ENCODE results near the gene MIPEP.

MIPEP gene

DNA sequence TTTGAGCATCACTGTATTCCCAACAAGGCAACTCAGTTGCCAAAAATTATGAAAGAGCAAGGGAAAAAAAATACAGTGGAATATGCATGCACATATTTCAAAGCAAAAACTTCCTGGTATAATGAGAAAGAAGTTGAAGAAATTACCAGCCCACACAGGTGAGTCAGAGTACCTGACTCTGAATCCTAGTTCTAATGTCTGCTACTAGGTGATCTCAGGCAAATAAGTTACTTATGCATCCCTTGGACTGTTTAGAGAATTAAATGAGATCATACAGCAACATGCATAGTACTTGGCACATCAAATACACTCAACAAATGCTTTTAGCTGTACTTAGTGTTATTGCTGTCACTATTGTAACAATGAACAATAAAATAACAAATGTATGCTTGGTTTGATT lies 144.9 kb downstream of the MIPEP start:
- Histone ChIP-seq H3K4me2 (no peak overlapping the region), H2AFZ (ENCODE audit: low read depth) (no peak overlapping the region), H3K9ac (no peak overlapping the region), H3K27ac (no peak overlapping the region), H3K79me2 (ENCODE audit: insufficient read depth, low read depth) (no peaks in the 10 kb centered on the region), H3K4me1 (ENCODE audit: low read depth, poor library complexity, severe bottlenecking) (peaks cover 27% of the 10 kb centered on the region), H3K4me3 (IDR thresholded peaks at IDR 0.05; ENCODE audit: insufficient read depth, low read depth, low read length) (no peak overlapping the region), H3K27me3 (ENCODE audit: insufficient read depth, low read depth) (no peaks in the 10 kb centered on the region), H4K20me1 (ENCODE audit: insufficient read depth) (no peaks in the 10 kb centered on the region), H3K36me3 (ENCODE audit: insufficient read depth) (no peaks in the 10 kb centered on the region)
- TF ChIP-seq, protein P1, sequence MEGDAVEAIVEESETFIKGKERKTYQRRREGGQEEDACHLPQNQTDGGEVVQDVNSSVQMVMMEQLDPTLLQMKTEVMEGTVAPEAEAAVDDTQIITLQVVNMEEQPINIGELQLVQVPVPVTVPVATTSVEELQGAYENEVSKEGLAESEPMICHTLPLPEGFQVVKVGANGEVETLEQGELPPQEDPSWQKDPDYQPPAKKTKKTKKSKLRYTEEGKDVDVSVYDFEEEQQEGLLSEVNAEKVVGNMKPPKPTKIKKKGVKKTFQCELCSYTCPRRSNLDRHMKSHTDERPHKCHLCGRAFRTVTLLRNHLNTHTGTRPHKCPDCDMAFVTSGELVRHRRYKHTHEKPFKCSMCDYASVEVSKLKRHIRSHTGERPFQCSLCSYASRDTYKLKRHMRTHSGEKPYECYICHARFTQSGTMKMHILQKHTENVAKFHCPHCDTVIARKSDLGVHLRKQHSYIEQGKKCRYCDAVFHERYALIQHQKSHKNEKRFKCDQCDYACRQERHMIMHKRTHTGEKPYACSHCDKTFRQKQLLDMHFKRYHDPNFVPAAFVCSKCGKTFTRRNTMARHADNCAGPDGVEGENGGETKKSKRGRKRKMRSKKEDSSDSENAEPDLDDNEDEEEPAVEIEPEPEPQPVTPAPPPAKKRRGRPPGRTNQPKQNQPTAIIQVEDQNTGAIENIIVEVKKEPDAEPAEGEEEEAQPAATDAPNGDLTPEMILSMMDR (conservative IDR thresholded peaks at IDR 0.05; ENCODE audit: low read depth, low read length), result no peak

DNA sequence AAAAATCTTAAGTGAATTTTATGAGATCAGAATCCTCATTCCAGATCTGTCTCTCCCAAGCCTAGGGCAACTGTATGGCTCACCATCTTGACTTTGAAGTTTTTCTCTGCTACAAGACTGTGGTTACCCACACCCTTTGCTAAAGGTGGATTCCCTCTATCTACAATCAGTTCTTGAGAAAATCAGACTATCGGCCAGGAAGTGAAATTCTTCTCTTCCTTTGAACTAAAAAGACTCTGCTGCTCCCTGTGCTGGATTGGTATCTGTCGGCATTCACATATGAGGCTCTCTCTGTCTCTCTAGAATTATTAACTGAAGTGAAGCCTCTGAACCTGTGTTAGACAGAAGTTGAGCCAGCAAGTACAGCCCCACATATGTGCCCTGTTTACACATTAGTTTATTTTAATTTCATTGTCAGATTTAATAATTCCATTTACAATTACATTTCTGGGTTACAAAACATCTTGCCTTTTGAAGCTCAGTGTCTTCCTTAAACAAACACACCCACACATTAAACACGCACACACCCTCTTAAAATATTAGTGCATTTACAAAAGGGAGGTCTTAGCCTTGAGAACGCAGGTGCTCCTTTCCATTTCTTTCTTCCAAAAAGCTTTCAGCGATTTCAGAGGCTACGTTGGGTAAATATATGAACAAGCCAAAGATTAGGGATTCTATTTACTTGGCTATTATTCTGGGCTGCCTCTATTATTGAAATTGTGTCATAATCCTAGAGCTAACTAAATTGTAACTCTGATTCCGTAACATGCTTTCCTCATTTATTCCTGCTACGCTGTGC lies 145.7 kb downstream of the MIPEP start:
- TF ChIP-seq, protein P1 (conservative IDR thresholded peaks at IDR 0.05; ENCODE audit: low read depth, low read length), result no peak
- no peak overlapping the region for H3K4me3 ChIP-seq (IDR thresholded peaks at IDR 0.05; ENCODE audit: insufficient read depth, low read depth, low read length)
- no peaks in the 10 kb centered on the region for H3K36me3 ChIP-seq (ENCODE audit: insufficient read depth)
- H3K4me1 ChIP-seq (ENCODE audit: low read depth, poor library complexity, severe bottlenecking), result peaks cover 20% of the 10 kb centered on the region
- H2AFZ ChIP-seq (ENCODE audit: low read depth), result no peak overlapping the region
- H3K4me2 ChIP-seq, result peak overlapping the region; percentile 25; the same call in 1 of the 2 replicates
- no peaks in the 10 kb centered on the region for H3K79me2 ChIP-seq (ENCODE audit: insufficient read depth, low read depth)
- no peak overlapping the region for H3K9ac ChIP-seq
- no peaks in the 10 kb centered on the region for H4K20me1 ChIP-seq (ENCODE audit: insufficient read depth)
- H3K27me3 ChIP-seq (ENCODE audit: insufficient read depth, low read depth), result no peaks in the 10 kb centered on the region
- no peak overlapping the region for H3K27ac ChIP-seq

DNA sequence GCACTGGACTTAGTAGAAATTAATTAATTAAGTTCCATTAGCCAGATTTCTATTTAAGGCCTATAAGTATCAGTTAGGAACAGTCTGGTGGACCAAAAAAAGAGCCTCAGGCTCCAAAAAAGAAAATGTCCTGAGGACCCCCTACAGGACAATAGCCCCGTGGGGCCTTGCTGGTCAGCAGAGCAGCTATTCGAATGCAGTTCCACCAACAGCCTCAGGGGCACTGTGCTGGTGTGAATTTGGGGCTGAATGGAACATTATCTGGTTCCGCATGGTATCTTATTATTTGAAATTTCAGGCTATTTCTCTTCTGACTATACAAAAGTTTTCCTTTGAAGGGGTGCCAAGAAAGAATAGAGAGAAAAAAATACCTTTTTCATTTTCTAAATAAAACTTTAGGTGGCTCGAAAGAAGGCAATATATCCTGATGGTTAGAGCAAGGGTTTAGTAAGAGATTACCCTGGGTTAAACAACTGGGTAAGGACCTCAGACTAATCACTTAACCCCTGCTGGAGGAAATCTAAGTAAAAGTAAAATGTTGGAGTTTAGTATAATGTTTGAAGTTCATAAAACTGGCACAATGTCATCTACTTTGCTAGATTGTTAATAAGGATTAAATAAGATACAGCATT lies 147.2 kb downstream of the MIPEP start:
- Histone ChIP-seq H3K4me3 (IDR thresholded peaks at IDR 0.05; ENCODE audit: insufficient read depth, low read depth, low read length) (no peak overlapping the region), H3K79me2 (ENCODE audit: insufficient read depth, low read depth) (no peaks in the 10 kb centered on the region), H3K4me1 (ENCODE audit: low read depth, poor library complexity, severe bottlenecking) (peaks cover 20% of the 10 kb centered on the region), H2AFZ (ENCODE audit: low read depth) (no peak overlapping the region), H3K27ac (no peak overlapping the region), H3K4me2 (no peak overlapping the region), H3K27me3 (ENCODE audit: insufficient read depth, low read depth) (no peaks in the 10 kb centered on the region), H3K36me3 (ENCODE audit: insufficient read depth) (no peaks in the 10 kb centered on the region), H3K9ac (no peak overlapping the region), H4K20me1 (ENCODE audit: insufficient read depth) (no peaks in the 10 kb centered on the region)
- TF ChIP-seq, protein P1 (conservative IDR thresholded peaks at IDR 0.05; ENCODE audit: low read depth, low read length), result peak; percentile 46; the same call in 1 of the 2 replicates

DNA sequence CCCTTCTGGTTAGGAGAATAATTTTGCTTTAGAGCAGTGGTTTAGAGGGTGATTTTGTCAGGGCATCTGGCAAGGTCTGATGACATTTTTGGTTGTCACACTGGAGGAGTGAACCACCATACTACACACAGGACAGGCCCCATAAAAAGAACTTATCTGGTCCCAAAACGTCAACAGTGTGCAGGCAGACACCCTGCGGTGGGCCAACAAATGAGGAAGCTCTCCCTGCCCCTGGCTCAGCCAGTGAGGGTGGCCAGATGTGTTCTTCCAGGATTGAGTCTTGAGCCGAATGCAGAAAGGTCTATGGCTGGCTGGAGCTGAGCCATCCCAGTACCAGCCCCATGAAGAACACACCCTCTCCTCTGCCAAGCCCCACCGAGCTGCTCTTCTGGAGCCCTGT lies 149.2 kb downstream of the MIPEP start:
- peaks cover 20% of the 10 kb centered on the region for H3K4me1 ChIP-seq (ENCODE audit: low read depth, poor library complexity, severe bottlenecking)
- H3K27me3 ChIP-seq (ENCODE audit: insufficient read depth, low read depth), result no peaks in the 10 kb centered on the region
- no peak overlapping the region for H3K4me3 ChIP-seq (IDR thresholded peaks at IDR 0.05; ENCODE audit: insufficient read depth, low read depth, low read length)
- TF ChIP-seq, protein P1 (conservative IDR thresholded peaks at IDR 0.05; ENCODE audit: low read depth, low read length), result no peak
- H3K36me3 ChIP-seq (ENCODE audit: insufficient read depth), result no peaks in the 10 kb centered on the region
- H3K79me2 ChIP-seq (ENCODE audit: insufficient read depth, low read depth), result no peaks in the 10 kb centered on the region
- no peak overlapping the region for H3K9ac ChIP-seq
- H3K4me2 ChIP-seq, result no peak overlapping the region
- no peaks in the 10 kb centered on the region for H4K20me1 ChIP-seq (ENCODE audit: insufficient read depth)
- no peak overlapping the region for H2AFZ ChIP-seq (ENCODE audit: low read depth)
- no peak overlapping the region for H3K27ac ChIP-seq
